HG03432 (cell line): ENCODE results near the gene KCNAB2.
"Not testable (repeated sequence)": the region's sequence is repeated elsewhere in the genome, so short reads cannot be mapped to it uniquely, and the experiment has no call there.

Experiments
- ATAC-seq: cut with Tn5 transposase; IDR thresholded peaks from one replicate; pipeline ENCODE4 v1.9.1; 2021; ENCODE audit warnings: mild to moderate bottlenecking, moderate library complexity; ENCODE audit not compliant: unreplicated experiment

The KCNAB2 gene

GRCh38 chr1:6009120-6010040 lies 36.3 kb upstream of the KCNAB2 start:
- ATAC-seq, result no peak

GRCh38 chr1:6010554-6010953 lies 35.1 kb upstream of the KCNAB2 start:
- ATAC-seq, result no peak

DNA sequence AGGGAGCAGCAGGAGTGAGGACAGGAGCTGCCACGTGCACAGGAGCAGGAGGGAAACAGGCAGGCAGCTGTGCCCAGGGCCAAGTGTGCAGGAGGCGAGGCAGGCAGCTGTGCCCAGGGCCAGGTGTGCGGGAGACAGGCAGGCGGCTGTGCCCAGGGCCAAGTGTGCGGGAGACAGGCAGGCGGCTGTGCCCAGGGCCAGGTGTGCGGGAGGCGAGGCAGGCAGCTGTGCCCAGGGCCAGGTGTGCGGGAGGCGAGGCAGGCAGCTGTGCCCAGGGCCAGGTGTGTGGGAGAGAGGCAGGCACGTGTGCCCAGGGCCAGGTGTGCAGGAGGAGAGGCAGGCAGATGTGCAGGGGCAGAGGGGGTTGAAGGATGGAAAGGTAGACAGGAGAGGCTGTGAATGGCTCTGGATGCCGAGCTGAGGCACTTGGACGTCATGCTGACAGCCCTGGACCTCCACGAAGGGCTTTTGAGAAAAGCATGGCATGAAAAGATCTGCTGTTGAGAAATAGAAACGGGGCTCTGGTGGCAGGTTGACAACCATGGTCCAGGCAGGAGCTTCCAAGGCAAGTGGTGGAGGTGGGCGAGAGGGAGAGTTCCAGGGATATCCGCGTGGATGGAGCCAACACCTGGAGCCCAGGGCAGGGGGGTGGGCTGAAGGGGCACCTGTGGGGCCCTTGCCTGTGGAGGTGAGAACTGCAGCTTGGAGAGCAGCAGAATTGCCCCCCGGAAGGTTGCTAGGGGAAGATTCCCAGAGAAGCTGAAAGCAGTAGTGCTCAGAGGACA lies 34.3 kb upstream of the KCNAB2 start:
- ATAC-seq, result no peak

DNA sequence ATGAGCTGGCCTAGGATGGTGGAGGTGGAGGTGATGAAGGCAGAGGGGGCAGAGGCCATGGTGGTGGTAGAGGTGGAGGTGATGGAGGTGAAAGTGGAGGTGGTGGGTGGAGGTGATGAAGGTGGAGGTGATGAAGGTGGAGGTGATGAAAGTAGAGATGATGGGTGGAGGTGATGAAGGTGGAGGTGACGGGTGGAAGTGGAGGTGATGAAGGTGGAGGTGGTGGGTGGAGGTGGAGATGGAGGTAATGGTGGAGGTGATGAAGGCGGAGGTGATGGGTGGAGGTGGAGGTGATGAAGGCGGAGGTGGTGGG lies 33.8 kb upstream of the KCNAB2 start:
- ATAC-seq, result no peak

DNA sequence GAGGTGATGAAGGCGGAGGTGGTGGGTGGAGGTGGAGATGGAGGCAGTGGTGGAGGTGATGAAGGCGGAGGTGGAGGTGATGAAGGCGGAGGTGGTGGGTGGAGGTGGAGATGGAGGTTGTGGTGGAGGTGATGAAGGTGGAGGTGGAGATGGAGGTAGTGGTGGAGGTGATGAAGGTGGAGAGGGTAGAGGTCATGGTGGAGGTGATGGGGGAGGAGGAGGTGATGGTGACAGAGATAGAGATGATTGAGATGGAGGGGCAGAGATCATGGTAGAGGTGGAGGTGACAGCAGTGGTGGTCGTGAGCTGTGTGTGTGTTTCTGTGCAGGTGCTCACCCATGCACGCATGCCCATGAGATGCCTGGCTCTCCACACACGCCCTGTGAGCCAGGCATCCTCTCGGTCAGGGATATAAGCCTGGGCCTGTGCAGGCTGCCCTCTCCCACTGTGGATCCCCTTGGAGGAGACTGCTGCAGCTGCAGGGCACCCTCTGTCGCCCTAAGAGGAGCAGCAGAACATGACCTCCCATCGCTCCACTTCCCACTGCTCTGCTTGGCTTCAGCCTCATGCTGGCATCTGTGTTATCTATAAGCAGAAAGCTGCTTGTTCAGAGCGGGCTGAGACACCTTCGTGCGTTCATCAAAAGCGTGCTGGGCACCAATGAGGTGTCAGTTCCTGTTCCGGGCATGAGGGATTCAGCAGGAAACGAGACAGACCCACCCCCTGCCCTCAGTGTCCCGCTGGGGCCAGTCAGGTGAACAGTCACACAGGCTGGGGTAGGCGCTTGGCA lies 33.0 kb upstream of the KCNAB2 start:
- no peak for ATAC-seq

DNA sequence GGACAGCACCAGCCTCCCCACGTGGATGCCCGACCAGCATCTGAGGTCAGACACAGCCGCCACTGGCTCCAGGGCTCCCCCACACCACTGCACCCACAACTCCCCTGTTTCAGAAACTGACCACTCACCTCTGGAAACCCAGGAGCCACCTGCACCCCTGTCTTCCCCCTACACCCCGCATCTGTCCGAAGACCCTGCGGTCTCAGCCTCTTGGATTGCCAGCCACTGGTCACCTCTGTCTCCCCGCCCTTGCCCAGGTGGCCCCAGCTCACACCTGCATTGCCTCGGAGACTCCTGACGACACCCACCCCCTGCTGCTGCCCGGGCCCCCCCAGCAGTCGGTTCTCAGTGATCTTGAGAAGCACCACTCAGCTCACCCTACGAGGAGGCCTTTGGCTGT lies 32.2 kb upstream of the KCNAB2 start:
- ATAC-seq, result no peak

- no peak for ATAC-seq
Observed at GRCh38 chr1:6014130-6014999, 31.3 kb upstream of the KCNAB2 start.

GRCh38 chr1:6016191-6016865 lies 29.4 kb upstream of the KCNAB2 start:
- no peak for ATAC-seq

- not testable (repeated sequence) for ATAC-seq
Observed at GRCh38 chr1:6017654-6018053, 28.0 kb upstream of the KCNAB2 start.

- no peak for ATAC-seq
Observed at GRCh38 chr1:6019166-6019845, 26.4 kb upstream of the KCNAB2 start.

- no peak for ATAC-seq
Observed at GRCh38 chr1:6022193-6022592, 23.5 kb upstream of the KCNAB2 start.

DNA sequence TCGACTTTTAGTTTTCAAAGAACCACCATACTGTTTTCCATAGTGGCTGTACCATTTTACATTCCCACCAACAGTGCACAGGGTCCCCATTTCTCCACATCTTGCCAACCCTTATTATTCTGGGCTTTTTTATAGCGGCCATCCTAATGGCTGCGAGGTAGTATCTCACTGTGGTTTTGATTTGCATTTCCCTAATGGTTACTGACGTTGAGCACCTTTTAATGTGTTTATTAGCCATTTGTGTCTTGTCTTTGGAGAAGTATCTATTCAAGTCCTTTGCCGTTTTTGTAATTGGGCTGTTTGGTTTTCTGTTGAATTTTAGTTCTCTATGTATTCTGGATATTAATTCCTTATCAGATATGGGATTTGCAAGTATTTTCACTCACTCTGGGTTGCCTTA lies 22.3 kb upstream of the KCNAB2 start:
- no peak for ATAC-seq

DNA sequence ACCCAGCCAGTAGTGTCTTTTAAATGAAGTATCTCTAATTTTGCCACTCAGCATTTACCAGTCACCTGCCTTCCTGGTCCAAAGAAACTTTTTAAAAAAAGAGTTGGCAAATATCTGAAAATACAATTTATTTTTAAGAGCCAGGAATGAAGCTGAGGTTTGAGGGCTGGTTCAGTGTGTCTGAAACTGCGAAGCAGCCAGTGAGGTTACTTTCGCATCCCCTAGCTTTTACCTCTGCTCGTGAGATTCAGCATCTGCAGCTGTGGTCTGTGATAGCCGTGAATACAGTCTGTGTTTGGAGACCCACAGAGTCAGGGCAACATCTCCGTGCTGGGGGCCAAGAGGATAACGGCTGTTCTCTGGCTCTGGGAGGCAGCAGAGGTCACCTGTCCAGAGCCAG lies 21.3 kb upstream of the KCNAB2 start:
- ATAC-seq, result no peak

DNA sequence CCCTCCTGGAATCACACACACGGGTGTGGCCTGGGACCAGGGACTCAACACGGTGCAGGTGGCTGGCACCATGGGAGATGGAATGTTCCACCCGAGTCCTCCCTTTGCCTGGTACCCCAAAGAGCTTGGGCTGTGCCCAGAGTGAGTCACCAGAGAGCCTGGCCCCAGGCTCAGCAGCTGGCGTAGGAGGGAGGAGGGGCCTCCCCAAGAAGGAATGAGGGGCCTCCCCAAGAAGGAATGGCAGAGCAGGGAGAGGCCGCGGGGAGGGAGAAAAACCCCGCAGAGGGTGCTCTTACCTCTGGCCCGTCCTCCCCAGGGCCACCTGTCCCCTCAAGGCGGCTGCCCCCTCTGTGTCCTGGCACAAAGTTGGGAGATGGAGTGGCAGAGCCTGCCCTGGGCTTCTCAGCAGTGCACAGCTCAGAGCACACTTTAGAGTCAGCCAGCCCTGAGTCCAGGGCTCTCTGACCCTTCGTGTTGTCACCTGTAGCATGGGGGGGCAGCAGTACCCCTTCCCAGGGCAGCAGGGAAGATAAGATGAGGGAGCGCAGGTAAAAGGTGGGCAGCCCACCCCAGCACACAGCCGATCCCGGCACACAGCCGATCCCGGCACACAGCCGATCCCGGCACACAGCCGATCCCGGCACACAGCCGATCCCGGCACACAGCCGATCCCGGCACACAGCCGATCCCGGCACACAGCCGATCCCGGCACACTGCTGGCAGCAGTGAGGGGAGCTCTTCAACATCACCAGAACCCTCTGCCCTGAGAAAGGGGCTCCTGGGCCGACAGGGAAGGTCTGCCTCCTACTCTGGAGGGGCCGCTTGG lies 20.2 kb upstream of the KCNAB2 start:
- ATAC-seq, result no peak

DNA sequence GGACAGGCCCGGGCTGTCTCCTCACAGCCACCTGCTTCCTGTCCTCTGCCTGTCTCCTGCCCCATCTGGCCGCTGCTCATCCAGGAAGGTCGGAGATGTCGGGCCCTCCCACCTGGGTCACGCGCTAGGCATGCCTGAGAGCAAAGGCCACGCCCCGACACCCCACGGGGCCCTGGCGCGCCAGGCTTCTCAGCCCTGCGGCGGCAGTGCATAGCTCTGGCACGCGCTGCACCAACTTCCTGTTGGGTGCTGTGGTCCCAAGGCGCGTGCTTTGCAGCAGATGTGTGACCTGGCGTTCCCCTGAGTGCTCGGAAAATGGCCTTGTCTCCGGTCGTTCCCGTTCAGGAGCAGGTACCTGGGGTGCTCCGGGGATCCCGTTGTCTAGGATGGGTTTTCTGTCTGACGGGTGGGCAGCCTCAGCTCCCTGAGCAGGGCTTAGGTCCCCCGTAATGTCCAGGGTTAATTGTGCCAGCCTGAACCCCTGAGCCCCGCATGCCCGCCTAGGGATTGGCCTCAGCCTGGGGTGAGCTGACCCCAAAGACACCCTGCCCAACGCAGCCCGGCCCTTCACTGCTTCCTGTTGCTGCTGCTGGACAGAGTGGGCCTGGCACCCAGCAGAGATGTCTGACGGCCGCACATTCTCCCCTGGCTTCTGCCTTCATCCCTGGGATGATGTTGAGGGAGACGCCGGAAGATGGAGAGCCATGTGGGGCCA lies 19.4 kb upstream of the KCNAB2 start:
- peak; percentile 79 for ATAC-seq

DNA sequence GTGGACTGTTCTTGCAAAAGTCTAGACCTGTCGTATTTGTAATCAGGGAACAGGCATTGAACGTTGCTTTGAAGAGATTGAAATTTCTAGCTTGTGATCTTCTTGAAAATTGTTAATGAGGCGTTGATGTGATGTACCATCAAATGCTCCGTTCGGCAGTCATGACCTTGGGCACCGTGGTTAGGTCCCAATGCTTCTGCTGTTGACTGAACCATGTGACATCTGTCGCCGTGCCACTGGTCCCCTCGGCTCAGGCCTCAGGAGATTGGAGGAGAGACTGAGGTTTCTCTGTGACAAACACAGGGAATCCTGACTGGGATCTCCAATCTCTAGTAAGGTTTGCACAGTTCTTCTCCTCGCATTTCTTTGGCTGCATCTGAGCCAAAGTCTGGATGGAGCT lies 18.1 kb upstream of the KCNAB2 start:
- no peak for ATAC-seq

GRCh38 chr1:6028042-6028850 lies 17.4 kb upstream of the KCNAB2 start:
- ATAC-seq, result peak; percentile 33
